ENCODE measurements around the gene RASGRP2.

DNA sequence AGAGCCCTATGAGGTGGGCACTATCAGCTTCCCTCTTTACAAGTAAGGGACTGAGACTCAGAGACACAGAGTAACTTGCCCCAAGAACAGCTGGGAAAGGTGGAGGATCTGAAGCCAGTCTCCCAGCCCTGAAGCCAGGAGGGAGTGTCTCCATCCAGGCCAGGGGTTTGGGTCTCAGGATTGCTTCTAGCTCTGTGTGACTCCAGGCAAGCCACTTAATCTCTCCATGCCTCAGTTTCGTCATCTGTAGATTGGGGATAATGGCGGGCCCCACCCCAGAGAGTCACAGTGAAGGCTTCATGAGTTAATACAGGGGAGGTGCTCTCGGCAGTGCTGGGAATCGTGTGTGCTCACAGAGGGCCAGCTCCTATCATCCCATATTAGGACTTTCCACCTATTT, 48.5 kb upstream of the RASGRP2 start:
- TF ChIP-seq POLR2A (IDR thresholded peaks at IDR 0.05; ENCODE audit: control extremely low read depth in 1 of 2, low read depth in 2 of 2, low read length in 2 of 2) (no peak), HDAC2 (IDR thresholded peaks at IDR 0.05; ENCODE audit: borderline replicate concordance in 1 of 2, low read depth in 2 of 2, low read length in 2 of 2) (no peak), EZH2 (IDR thresholded peaks at IDR 0.05; ENCODE audit: low read depth, low read length, severe bottlenecking) (no peak), RFX5 (IDR thresholded peaks at IDR 0.05; ENCODE audit: borderline replicate concordance, low read depth, low read length) (no peak), RNF2 (IDR thresholded peaks at IDR 0.05; ENCODE audit: borderline replicate concordance, low read depth, low read length, missing control alignments, poor library complexity, severe bottlenecking) (no peak), CHD2 (IDR thresholded peaks at IDR 0.05; ENCODE audit: low read length) (no peak), MAFK (IDR thresholded peaks at IDR 0.05; ENCODE audit: low read depth, low read length) (no peak), POLR2AphosphoS5 (IDR thresholded peaks at IDR 0.05; ENCODE audit: low read depth, low read length) (no peak), EGR1 (IDR thresholded peaks at IDR 0.05; ENCODE audit: borderline replicate concordance, low read depth, low read length) (no peak), SIRT6 (IDR thresholded peaks at IDR 0.05; ENCODE audit: low read length) (no peak)
- TF ChIP-seq, protein P1, sequence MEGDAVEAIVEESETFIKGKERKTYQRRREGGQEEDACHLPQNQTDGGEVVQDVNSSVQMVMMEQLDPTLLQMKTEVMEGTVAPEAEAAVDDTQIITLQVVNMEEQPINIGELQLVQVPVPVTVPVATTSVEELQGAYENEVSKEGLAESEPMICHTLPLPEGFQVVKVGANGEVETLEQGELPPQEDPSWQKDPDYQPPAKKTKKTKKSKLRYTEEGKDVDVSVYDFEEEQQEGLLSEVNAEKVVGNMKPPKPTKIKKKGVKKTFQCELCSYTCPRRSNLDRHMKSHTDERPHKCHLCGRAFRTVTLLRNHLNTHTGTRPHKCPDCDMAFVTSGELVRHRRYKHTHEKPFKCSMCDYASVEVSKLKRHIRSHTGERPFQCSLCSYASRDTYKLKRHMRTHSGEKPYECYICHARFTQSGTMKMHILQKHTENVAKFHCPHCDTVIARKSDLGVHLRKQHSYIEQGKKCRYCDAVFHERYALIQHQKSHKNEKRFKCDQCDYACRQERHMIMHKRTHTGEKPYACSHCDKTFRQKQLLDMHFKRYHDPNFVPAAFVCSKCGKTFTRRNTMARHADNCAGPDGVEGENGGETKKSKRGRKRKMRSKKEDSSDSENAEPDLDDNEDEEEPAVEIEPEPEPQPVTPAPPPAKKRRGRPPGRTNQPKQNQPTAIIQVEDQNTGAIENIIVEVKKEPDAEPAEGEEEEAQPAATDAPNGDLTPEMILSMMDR (IDR thresholded peaks at IDR 0.05; ENCODE audit: control extremely low read depth in 1 of 3, insufficient read depth in 1 of 3, low read depth in 1 of 3, low read length in 3 of 3): no peak
- TF ChIP-seq, protein P2, sequence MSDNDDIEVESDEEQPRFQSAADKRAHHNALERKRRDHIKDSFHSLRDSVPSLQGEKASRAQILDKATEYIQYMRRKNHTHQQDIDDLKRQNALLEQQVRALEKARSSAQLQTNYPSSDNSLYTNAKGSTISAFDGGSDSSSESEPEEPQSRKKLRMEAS (IDR thresholded peaks at IDR 0.05): no peak
